ENCODE results near the gene HSPG2.

DNA sequence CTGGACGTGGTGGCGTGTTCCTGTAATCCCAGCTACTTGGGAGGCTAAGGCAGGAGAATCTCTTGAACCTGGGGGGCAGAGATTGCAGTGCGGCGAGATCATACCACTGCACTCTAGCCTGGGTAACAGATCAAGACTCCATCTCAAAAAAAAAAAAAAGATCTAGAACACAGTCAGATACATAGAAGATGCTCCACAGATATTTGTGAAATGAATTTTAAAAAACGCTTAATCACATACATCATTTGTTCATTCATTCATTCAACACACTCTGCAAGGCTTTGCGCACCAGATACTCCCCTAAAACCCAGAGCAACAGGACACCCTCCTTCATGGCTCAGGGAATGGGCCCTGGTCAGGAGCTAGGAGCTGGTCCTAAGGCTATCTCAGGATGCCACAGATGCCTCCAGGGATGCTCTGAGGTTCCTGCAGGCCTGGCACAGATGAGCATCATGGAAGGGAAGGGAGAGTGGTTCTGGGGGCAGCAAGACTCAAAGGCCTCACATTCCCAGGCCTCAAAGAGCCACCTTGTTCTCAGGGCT, 6.4 kb downstream of the HSPG2 start:
- TF ChIP-seq POLR2A (IDR thresholded peaks at IDR 0.05) (no peak), CTCF (IDR thresholded peaks at IDR 0.05) (no peak)

All from thyroid gland (tissue), 4 donors.